Activated CD4-positive, alpha-beta T cell treated with anti-CD3 and anti-CD28 coated beads, Interleukin-2, amount 10 ng/mL, durations not matched to agents 7 days and 5 days (primary cell): Measurements from ENCODE around the gene AIM2. TPM values are rescaled to one million over a fixed set of nuclear protein-coding genes. Genes with fewer than 3 reads are reported as not detected.
"Not testable (repeated sequence)": the region's sequence is repeated elsewhere in the genome, so short reads cannot be mapped to it uniquely, and the experiment has no call there.

Experiments used
- CTCF ChIA-PET: fragments of 350-600 bp; sonication (Branson Sonifier 250); formaldehyde crosslinking; loops from one replicate; lab custom pipeline; 2021; ENCODE audit warnings: antibody characterized with exemption; lab: Charles Lee
- POLR2A ChIA-PET: fragments of 350-600 bp; sonication (Branson Sonifier 250); formaldehyde crosslinking; loops from one replicate; lab custom pipeline; 2021; ENCODE audit warnings: antibody characterized with exemption; lab: Charles Lee
- DNase-seq: peaks from one replicate; pipeline ENCODE4 v3.0.0-alpha.2; 2020
- H3K27ac Mint-ChIP-seq: one replicate; pipeline ENCODE4 v1.8.0; 2021; ENCODE audit warnings: mild to moderate bottlenecking, moderate library complexity, mixed read lengths
- H3K27me3 Mint-ChIP-seq: one replicate; pipeline ENCODE4 v1.8.0; 2021; ENCODE audit warnings: mixed read lengths
- H3K36me3 Mint-ChIP-seq: one replicate; pipeline ENCODE4 v1.8.0; 2021; ENCODE audit warnings: low read depth, mixed read lengths
- H3K4me1 Mint-ChIP-seq: one replicate; pipeline ENCODE4 v1.8.0; 2021; ENCODE audit warnings: mixed read lengths
- H3K4me3 Mint-ChIP-seq: one replicate; pipeline ENCODE4 v1.8.0; 2021; ENCODE audit warnings: mild to moderate bottlenecking, moderate library complexity, mixed read lengths
- H3K9me3 Mint-ChIP-seq: one replicate; pipeline ENCODE4 v1.8.0; 2021; ENCODE audit warnings: mixed read lengths
- total RNA-seq, 2 experiments: library from RNA; stranded (reverse); gene quantifications; one replicate each; pipeline ENCODE4 v1.2.3, GENCODE V29; 2021

AIM2 gene, protein sequence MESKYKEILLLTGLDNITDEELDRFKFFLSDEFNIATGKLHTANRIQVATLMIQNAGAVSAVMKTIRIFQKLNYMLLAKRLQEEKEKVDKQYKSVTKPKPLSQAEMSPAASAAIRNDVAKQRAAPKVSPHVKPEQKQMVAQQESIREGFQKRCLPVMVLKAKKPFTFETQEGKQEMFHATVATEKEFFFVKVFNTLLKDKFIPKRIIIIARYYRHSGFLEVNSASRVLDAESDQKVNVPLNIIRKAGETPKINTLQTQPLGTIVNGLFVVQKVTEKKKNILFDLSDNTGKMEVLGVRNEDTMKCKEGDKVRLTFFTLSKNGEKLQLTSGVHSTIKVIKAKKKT
- total RNA-seq: 1 to 10 TPM; 4.2 to 5.7 TPM

GRCh38 chr1:159076438-159077119 lies at the start of gene AIM2:
TSS of gene AIM2 (minus strand) at chr1:159076766. CDS start at chr1:159073499, 3,267 bp downstream.
- Mint-ChIP-seq H3K27me3 (peaks cover 4% of the 10 kb centered on the region), H3K36me3 (peaks cover 2% of the 10 kb centered on the region), H3K4me3 (peak within 1 kb of the TSS; percentile 68), H3K9me3 (peaks cover 3% of the 10 kb centered on the region), H3K4me1 (peaks cover 47% of the 10 kb centered on the region), H3K27ac (peak within 1 kb of the TSS; percentile 94)
- CTCF ChIA-PET: interaction anchor here (0.6 to 3.7 kb wide), 7 partner anchors 9 to 959 kb away, joined by 3 to 26 read pairs (median 4); no protein-coding TSS in a partner anchor
- POLR2A ChIA-PET: interaction anchor here (0.6 to 2.0 kb wide), 6 partner anchors 9 to 267 kb away, joined by 4 to 35 read pairs (median 7); partner anchors contain the start of gene IFI16
- peak; percentile 70 for DNase-seq

- Mint-ChIP-seq H3K27me3 (peaks cover 39% of the 10 kb centered on the region), H3K9me3 (no peaks in the 10 kb centered on the region), H3K4me3 (no peak overlapping the region), H3K27ac (no peak overlapping the region), H3K4me1 (peaks cover 4% of the 10 kb centered on the region), H3K36me3 (no peaks in the 10 kb centered on the region)
- DNase-seq: no peak
- CTCF ChIA-PET: no interaction called here
- POLR2A ChIA-PET: no interaction called here
Observed at GRCh38 chr1:159123587-159123986, 47.0 kb upstream of the AIM2 start.

- H3K4me3 Mint-ChIP-seq: no peak overlapping the region
- DNase-seq: no peak
- CTCF ChIA-PET: no interaction called here
- H3K36me3 Mint-ChIP-seq: no peaks in the 10 kb centered on the region
- no peaks in the 10 kb centered on the region for H3K9me3 Mint-ChIP-seq
- H3K27me3 Mint-ChIP-seq: peaks cover 47% of the 10 kb centered on the region
- POLR2A ChIA-PET: interaction anchor here (0.6 kb wide), 1 partner anchor 17 kb away, joined by 3 read pairs; no protein-coding TSS in a partner anchor
- peaks cover 4% of the 10 kb centered on the region for H3K4me1 Mint-ChIP-seq
- H3K27ac Mint-ChIP-seq: no peak overlapping the region
Observed at GRCh38 chr1:159122005-159122621, 45.5 kb upstream of the AIM2 start.

DNA sequence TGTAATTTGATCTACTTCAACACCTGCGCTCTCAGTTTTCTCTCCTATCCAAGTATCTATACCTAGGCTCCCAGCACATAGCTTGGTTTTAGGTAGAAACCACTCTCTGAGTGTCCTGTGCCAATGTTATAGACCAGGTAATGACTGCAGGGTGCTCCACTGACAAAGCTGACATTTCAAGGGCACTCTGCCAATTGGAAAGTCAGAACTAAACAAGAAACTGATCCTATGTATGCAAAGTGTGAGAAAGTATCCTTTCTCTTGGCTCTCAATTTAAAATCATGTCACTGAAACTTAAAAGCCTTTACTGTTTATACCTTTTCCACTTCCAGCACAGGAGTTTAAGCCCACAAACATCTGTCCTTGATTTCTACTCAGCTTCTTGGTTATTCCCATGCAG lies 45.0 kb upstream of the AIM2 start:
- CTCF ChIA-PET: no interaction called here
- Mint-ChIP-seq H3K9me3 (no peaks in the 10 kb centered on the region), H3K36me3 (no peaks in the 10 kb centered on the region), H3K27ac (no peak overlapping the region), H3K4me3 (no peak overlapping the region), H3K4me1 (peaks cover 4% of the 10 kb centered on the region), H3K27me3 (peaks cover 50% of the 10 kb centered on the region)
- POLR2A ChIA-PET: interaction anchor here (0.6 kb wide), 1 partner anchor 16 kb away, joined by 3 read pairs; no protein-coding TSS in a partner anchor
- DNase-seq: no peak

- DNase-seq: no peak
- Mint-ChIP-seq H3K36me3 (no peaks in the 10 kb centered on the region), H3K27ac (no peak overlapping the region), H3K9me3 (no peaks in the 10 kb centered on the region), H3K4me3 (no peak overlapping the region), H3K4me1 (peaks cover 4% of the 10 kb centered on the region), H3K27me3 (peaks cover 50% of the 10 kb centered on the region)
- CTCF ChIA-PET: interaction anchor here (1.1 kb wide), 1 partner anchor 12 kb away, joined by 4 read pairs; no protein-coding TSS in a partner anchor
- POLR2A ChIA-PET: no interaction called here
Observed at GRCh38 chr1:159120317-159120716, 43.8 kb upstream of the AIM2 start.

DNA sequence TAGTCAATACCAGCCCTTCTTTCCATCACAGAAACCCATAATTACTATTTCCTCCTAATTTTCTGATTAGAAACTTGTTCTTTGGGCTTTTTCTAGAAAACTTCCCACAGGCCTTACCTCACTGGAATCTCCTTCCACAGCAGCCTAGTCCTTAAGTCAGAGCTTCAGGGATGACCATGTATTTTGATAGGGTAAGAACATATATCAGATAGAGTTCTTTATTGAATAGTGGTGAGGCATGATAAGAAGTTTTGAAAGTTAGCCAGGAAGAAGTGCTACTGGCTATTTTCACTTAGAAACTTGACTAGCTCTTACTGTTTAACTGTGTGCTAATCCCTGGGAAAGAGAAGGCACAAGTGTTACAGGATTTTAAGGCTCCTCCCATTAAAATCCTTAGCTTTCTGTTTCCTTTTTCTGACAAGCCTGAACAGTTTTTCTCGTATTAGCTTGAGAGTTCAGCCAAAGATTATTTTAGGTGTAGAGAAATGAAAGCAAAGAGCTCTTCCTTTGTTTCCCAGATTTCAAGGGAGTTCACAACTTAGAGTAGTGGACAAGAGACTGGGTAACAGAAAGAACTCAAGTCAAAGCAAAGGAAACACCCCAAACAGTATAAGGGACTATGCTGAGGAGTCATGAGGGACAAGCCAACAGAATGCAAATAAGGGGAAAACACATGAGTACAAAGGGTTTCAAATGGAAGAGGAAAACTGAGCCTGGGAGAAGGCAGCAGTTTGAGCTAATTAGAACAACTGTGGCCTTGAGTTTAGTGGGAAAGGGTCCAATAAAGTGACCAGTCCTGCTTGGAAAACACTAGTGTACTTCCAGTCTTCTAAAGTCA lies 37.2 kb upstream of the AIM2 start:
- Mint-ChIP-seq H3K4me3 (no peak overlapping the region), H3K4me1 (no peaks in the 10 kb centered on the region), H3K27me3 (peaks cover 23% of the 10 kb centered on the region), H3K9me3 (no peaks in the 10 kb centered on the region), H3K36me3 (no peaks in the 10 kb centered on the region), H3K27ac (no peak overlapping the region)
- ChIA-PET CTCF (interaction anchor here (0.9 kb wide), 1 partner anchor 17 kb away, joined by 3 read pairs; no protein-coding TSS in a partner anchor), POLR2A (interaction anchor here (0.6 kb wide), 1 partner anchor 18 kb away, joined by 5 read pairs; no protein-coding TSS in a partner anchor)
- DNase-seq: no peak

DNA sequence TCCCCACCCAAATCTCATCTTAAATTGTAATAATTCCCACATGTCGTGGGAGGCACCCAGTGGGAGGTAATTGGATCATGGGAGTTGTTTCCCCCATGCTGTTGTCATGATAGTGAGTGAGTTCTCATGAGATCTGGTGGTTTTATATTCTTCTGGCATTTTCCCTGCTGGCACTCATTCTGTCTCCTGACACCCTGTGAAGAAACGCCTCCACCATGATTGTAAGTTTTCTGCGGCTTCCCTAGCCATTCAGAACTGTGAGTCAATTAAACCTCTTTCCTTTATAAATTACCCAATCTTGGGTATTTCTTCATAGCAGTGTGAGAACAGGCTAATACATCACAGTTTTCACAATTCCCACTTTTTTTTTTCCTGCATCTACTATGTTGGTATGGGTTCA lies 26.5 kb upstream of the AIM2 start:
- H3K4me1 Mint-ChIP-seq, H3K27ac Mint-ChIP-seq, DNase-seq, CTCF ChIA-PET, H3K9me3 Mint-ChIP-seq, H3K4me3 Mint-ChIP-seq, H3K36me3 Mint-ChIP-seq, POLR2A ChIA-PET: not testable (repeated sequence)
- peaks cover 42% of the 10 kb centered on the region for H3K27me3 Mint-ChIP-seq

DNA sequence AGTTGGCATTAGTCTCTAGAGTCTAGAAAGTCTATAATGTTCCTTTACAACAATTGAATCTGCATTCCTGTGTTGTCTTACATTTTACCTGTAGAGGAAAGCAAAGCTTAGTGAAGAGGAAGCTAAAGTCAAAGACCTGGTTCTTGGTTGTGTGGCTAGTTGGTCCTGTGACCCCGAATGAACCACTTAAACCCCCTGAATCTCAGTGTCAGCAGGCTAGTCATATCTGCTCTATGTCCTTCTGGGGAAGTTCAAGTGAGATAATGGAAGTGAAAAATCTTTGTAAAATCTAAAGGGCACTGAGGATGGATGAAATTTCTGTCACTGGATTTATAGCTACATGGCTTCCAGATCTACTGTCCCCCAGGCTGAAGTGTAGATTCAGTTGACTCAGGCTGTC lies 24.0 kb upstream of the AIM2 start:
- H3K9me3 Mint-ChIP-seq: no peaks in the 10 kb centered on the region
- no peak for DNase-seq
- CTCF ChIA-PET: no interaction called here
- H3K27me3 Mint-ChIP-seq: peaks cover 43% of the 10 kb centered on the region
- H3K27ac Mint-ChIP-seq: no peak overlapping the region
- no peaks in the 10 kb centered on the region for H3K4me1 Mint-ChIP-seq
- no peaks in the 10 kb centered on the region for H3K36me3 Mint-ChIP-seq
- H3K4me3 Mint-ChIP-seq: no peak overlapping the region
- POLR2A ChIA-PET: no interaction called here

DNA sequence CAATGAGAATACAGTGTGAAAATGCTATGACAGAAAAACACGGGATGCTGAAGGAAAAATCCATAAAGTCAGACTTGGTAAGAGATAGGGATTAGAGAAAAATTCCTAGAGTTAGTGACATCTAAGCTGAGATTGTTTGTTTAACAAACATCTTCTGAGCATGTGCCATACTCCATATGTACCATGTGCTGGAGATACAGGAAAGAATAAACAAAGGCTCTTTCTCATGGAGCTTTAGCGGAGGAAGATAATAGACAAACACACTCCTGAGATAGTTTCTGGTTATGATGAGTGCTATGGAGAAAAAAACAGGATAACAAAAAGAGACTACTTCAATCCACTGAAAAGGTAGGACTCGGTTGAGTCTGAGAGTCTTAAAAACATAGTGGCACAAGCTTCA lies 22.0 kb upstream of the AIM2 start:
- CTCF ChIA-PET: interaction anchor here (0.6 to 1.3 kb wide), 3 partner anchors 9 to 67 kb away, joined by 3 to 4 read pairs (median 3); no protein-coding TSS in a partner anchor
- Mint-ChIP-seq H3K27ac (no peak overlapping the region), H3K4me1 (no peaks in the 10 kb centered on the region), H3K36me3 (no peaks in the 10 kb centered on the region), H3K9me3 (no peaks in the 10 kb centered on the region), H3K27me3 (peaks cover 44% of the 10 kb centered on the region), H3K4me3 (no peak overlapping the region)
- DNase-seq: no peak
- POLR2A ChIA-PET: no interaction called here

GRCh38 chr1:159092036-159092760 lies 15.6 kb upstream of the AIM2 start:
- H3K4me1 Mint-ChIP-seq: peaks cover 42% of the 10 kb centered on the region
- POLR2A ChIA-PET: interaction anchor here (0.9 kb wide), 1 partner anchor 15 kb away, joined by 4 read pairs; the partner anchor contains the start of gene AIM2
- H3K27ac Mint-ChIP-seq: peak overlapping the region; percentile 56
- DNase-seq: no peak
- H3K9me3 Mint-ChIP-seq: no peaks in the 10 kb centered on the region
- peaks cover 12% of the 10 kb centered on the region for H3K27me3 Mint-ChIP-seq
- no peak overlapping the region for H3K4me3 Mint-ChIP-seq
- no peaks in the 10 kb centered on the region for H3K36me3 Mint-ChIP-seq
- CTCF ChIA-PET: interaction anchor here (0.6 to 5.1 kb wide), 2 partner anchors 15 to 220 kb away, joined by 3 to 26 read pairs; partner anchors contain the start of gene AIM2

- peak overlapping the region; percentile 0 for H3K27ac Mint-ChIP-seq
- peaks cover 9% of the 10 kb centered on the region for H3K27me3 Mint-ChIP-seq
- peak; percentile 14 for DNase-seq
- H3K4me3 Mint-ChIP-seq: no peak overlapping the region
- H3K36me3 Mint-ChIP-seq: no peaks in the 10 kb centered on the region
- CTCF ChIA-PET: interaction anchor here (0.6 to 5.1 kb wide), 2 partner anchors 15 to 221 kb away, joined by 3 to 26 read pairs; partner anchors contain the start of gene AIM2
- peaks cover 44% of the 10 kb centered on the region for H3K4me1 Mint-ChIP-seq
- no peaks in the 10 kb centered on the region for H3K9me3 Mint-ChIP-seq
- POLR2A ChIA-PET: interaction anchor here (0.9 kb wide), 1 partner anchor 15 kb away, joined by 4 read pairs; the partner anchor contains the start of gene AIM2
Observed at GRCh38 chr1:159091607-159092031, 15.1 kb upstream of the AIM2 start.
